Mucosa of gallbladder (tissue), 1 donor: ENCODE results near the gene SEL1L2. TPM values are rescaled to one million over a fixed set of nuclear protein-coding genes. Genes with fewer than 3 reads are reported as not detected.

Experiments
- DNase-seq: peaks from one replicate; pipeline ENCODE4 v3.0.0-alpha.2; 2020; ENCODE audit warnings: low spot score
- total RNA-seq: library from RNA; stranded (reverse); gene quantifications from one replicate; pipeline ENCODE4 v1.2.1, GENCODE V29; 2021
- donor health status: DM: no; HTN: no; CAD: no.

Gene SEL1L2
- total RNA-seq, 1 donor from 2014 or later = 0.52 TPM

GRCh38 chr20:13865791-13866351, 124.5 kb downstream of the SEL1L2 start:
- peak; percentile 38 for DNase-seq

GRCh38 chr20:13865156-13865555, 125.3 kb downstream of the SEL1L2 start:
- no peak for DNase-seq

- no peak for DNase-seq
These were observed 127.2 kb downstream of the SEL1L2 start for GRCh38 chr20:13863244-13863643.

- DNase-seq = no peak
These were observed 128.2 kb downstream of the SEL1L2 start for GRCh38 chr20:13862245-13862644.

GRCh38 chr20:13858871-13859270, 131.5 kb downstream of the SEL1L2 start:
- DNase-seq = no peak

- DNase-seq = no peak
These were observed 132.0 kb downstream of the SEL1L2 start for GRCh38 chr20:13858439-13858838.

- DNase-seq = no peak
These were observed 132.5 kb downstream of the SEL1L2 start for GRCh38 chr20:13857961-13858360.

GRCh38 chr20:13857304-13857703, 133.1 kb downstream of the SEL1L2 start:
- peak; percentile 39 for DNase-seq

GRCh38 chr20:13856354-13856753, 134.1 kb downstream of the SEL1L2 start:
- no peak for DNase-seq

- no peak for DNase-seq
These were observed 134.8 kb downstream of the SEL1L2 start for GRCh38 chr20:13855613-13856012.

- no peak for DNase-seq
These were observed 138.1 kb downstream of the SEL1L2 start for GRCh38 chr20:13852306-13852705.

- DNase-seq = no peak
These were observed 139.1 kb downstream of the SEL1L2 start for GRCh38 chr20:13851279-13851678.

GRCh38 chr20:13844296-13844695, 146.1 kb downstream of the SEL1L2 start:
- DNase-seq = no peak

GRCh38 chr20:13841206-13841605, 149.2 kb downstream of the SEL1L2 start:
- DNase-seq = no peak

- no peak for DNase-seq
These were observed 150.3 kb downstream of the SEL1L2 start for GRCh38 chr20:13840093-13840465.

- no peak for DNase-seq
These were observed 150.9 kb downstream of the SEL1L2 start for GRCh38 chr20:13839421-13840092.

- no peak for DNase-seq
These were observed 151.8 kb downstream of the SEL1L2 start for GRCh38 chr20:13838664-13839063.

- no peak for DNase-seq
These were observed 158.9 kb downstream of the SEL1L2 start for GRCh38 chr20:13831476-13831875.

- no peak for DNase-seq
These were observed 164.9 kb downstream of the SEL1L2 start for GRCh38 chr20:13825465-13825864.

- DNase-seq = no peak
These were observed 166.0 kb downstream of the SEL1L2 start for GRCh38 chr20:13824459-13824858.

- DNase-seq = no peak
These were observed 168.0 kb downstream of the SEL1L2 start for GRCh38 chr20:13822459-13822858.

GRCh38 chr20:13821876-13822275, 168.5 kb downstream of the SEL1L2 start:
- no peak for DNase-seq

- no peak for DNase-seq
These were observed 170.3 kb downstream of the SEL1L2 start for GRCh38 chr20:13819885-13820645.
